ENCODE results near the gene TRNT1. TPM values are rescaled to one million over a fixed set of nuclear protein-coding genes. Genes with fewer than 3 reads are reported as not detected.

Gene TRNT1
- total RNA-seq, 1 donor from 2014 or later: 12.1 TPM

DNA sequence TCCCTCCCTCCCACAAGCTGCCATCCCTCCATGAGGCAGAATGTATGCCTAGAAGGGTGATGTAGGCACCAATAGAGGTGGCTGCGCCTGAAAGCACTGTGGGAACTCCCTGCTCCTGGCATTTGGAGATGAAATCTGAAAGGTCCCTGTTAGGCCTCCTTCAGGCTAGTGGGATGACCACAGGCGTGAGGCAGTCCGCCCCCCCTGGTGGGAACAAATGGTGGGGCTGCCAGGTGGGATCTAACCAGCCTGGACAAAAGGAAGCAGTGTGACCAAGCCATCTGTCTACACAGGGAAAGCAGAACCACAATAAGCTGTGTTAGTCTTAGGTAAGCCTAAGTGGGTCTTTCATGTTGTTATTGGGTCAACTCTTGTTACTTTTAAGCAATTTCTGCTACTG is 41.9 kb upstream of the TRNT1 start:
- Mint-ChIP-seq H3K27me3 (ENCODE audit: unreplicated experiment) (peaks cover 6% of the 10 kb centered on the region), H3K36me3 (ENCODE audit: low read depth, unreplicated experiment) (peaks cover 15% of the 10 kb centered on the region), H3K27ac (ENCODE audit: unreplicated experiment) (no peak overlapping the region), H3K9me3 (ENCODE audit: unreplicated experiment) (peaks cover 45% of the 10 kb centered on the region), H3K4me1 (ENCODE audit: unreplicated experiment) (no peaks in the 10 kb centered on the region), H3K4me3 (ENCODE audit: unreplicated experiment) (no peak overlapping the region)
- TF ChIP-seq, protein P1, sequence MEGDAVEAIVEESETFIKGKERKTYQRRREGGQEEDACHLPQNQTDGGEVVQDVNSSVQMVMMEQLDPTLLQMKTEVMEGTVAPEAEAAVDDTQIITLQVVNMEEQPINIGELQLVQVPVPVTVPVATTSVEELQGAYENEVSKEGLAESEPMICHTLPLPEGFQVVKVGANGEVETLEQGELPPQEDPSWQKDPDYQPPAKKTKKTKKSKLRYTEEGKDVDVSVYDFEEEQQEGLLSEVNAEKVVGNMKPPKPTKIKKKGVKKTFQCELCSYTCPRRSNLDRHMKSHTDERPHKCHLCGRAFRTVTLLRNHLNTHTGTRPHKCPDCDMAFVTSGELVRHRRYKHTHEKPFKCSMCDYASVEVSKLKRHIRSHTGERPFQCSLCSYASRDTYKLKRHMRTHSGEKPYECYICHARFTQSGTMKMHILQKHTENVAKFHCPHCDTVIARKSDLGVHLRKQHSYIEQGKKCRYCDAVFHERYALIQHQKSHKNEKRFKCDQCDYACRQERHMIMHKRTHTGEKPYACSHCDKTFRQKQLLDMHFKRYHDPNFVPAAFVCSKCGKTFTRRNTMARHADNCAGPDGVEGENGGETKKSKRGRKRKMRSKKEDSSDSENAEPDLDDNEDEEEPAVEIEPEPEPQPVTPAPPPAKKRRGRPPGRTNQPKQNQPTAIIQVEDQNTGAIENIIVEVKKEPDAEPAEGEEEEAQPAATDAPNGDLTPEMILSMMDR (IDR thresholded peaks at IDR 0.05; ENCODE audit: unreplicated experiment): no peak
- DNase-seq (ENCODE audit: low spot score): no peak

DNA sequence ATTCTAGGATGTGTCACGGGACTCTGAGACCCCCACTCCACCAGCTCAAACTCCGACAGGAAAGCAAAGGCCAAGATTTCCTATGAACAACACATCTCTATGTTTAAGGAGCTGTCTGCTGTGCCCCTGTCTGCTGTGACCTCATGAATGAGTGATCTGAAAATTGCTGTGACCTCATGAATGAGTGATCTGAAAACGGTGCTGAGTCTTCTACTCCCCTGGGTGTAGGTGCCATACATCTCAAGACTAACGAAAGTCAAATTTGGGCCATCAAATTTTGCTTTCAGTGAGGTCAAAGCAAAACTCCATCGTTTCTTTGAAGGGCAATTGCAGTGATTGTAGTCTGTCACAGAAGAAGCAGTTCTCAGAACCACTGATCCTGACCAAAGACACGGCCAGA is 41.0 kb upstream of the TRNT1 start:
- DNase-seq (ENCODE audit: low spot score): no peak
- peaks cover 15% of the 10 kb centered on the region for H3K36me3 Mint-ChIP-seq (ENCODE audit: low read depth, unreplicated experiment)
- no peak overlapping the region for H3K4me3 Mint-ChIP-seq (ENCODE audit: unreplicated experiment)
- H3K9me3 Mint-ChIP-seq (ENCODE audit: unreplicated experiment): peaks cover 48% of the 10 kb centered on the region
- TF ChIP-seq, protein P1 (IDR thresholded peaks at IDR 0.05; ENCODE audit: unreplicated experiment): no peak
- peaks cover 9% of the 10 kb centered on the region for H3K27me3 Mint-ChIP-seq (ENCODE audit: unreplicated experiment)
- H3K4me1 Mint-ChIP-seq (ENCODE audit: unreplicated experiment): no peaks in the 10 kb centered on the region
- no peak overlapping the region for H3K27ac Mint-ChIP-seq (ENCODE audit: unreplicated experiment)

DNA sequence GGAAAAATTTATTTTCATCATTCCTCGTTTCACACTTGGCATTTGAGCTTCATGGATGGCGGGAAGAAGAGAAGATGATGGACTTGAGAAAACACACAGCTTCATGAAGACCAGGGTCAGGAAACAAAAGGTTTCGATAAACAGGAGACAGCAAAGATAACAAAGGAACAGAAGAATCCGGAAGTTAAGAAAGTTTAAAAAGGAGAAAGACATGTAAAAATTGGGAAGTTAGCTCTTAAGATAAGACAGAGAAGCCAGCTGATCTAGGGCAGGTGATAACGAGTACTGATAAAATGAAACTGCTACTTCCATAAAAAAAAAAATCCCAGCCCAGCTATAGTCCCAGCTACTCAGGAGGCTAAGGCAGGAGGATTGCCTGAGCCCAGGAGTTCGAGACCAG is 40.5 kb upstream of the TRNT1 start:
- Mint-ChIP-seq H3K9me3 (ENCODE audit: unreplicated experiment) (peaks cover 48% of the 10 kb centered on the region), H3K4me1 (ENCODE audit: unreplicated experiment) (no peaks in the 10 kb centered on the region), H3K27ac (ENCODE audit: unreplicated experiment) (no peak overlapping the region), H3K27me3 (ENCODE audit: unreplicated experiment) (peaks cover 11% of the 10 kb centered on the region), H3K4me3 (ENCODE audit: unreplicated experiment) (no peak overlapping the region), H3K36me3 (ENCODE audit: low read depth, unreplicated experiment) (peaks cover 15% of the 10 kb centered on the region)
- TF ChIP-seq, protein P1 (IDR thresholded peaks at IDR 0.05; ENCODE audit: unreplicated experiment): no peak
- no peak for DNase-seq (ENCODE audit: low spot score)

DNA sequence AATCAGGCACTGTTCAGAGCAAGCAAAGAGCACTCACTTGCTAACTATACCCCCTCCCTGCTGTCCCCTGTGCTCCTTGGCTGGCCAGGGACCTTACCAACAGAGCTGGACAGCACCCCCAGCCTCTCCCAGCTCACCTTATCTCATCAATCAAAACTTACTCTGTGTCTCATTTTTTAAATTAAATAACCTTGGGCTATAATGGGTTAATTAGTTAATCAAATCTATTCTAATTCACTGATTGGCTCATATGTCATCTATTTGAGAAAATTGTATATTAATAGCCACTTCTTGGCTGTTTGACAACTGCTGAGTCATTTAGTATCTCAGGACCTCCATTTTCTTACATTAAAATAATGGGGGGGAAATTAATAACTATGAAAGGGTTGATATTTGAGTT is 39.5 kb upstream of the TRNT1 start:
- no peaks in the 10 kb centered on the region for H3K4me1 Mint-ChIP-seq (ENCODE audit: unreplicated experiment)
- H3K27ac Mint-ChIP-seq (ENCODE audit: unreplicated experiment): no peak overlapping the region
- peaks cover 54% of the 10 kb centered on the region for H3K9me3 Mint-ChIP-seq (ENCODE audit: unreplicated experiment)
- H3K27me3 Mint-ChIP-seq (ENCODE audit: unreplicated experiment): peaks cover 12% of the 10 kb centered on the region
- no peak for DNase-seq (ENCODE audit: low spot score)
- peaks cover 15% of the 10 kb centered on the region for H3K36me3 Mint-ChIP-seq (ENCODE audit: low read depth, unreplicated experiment)
- TF ChIP-seq, protein P1 (IDR thresholded peaks at IDR 0.05; ENCODE audit: unreplicated experiment): no peak
- H3K4me3 Mint-ChIP-seq (ENCODE audit: unreplicated experiment): no peak overlapping the region

DNA sequence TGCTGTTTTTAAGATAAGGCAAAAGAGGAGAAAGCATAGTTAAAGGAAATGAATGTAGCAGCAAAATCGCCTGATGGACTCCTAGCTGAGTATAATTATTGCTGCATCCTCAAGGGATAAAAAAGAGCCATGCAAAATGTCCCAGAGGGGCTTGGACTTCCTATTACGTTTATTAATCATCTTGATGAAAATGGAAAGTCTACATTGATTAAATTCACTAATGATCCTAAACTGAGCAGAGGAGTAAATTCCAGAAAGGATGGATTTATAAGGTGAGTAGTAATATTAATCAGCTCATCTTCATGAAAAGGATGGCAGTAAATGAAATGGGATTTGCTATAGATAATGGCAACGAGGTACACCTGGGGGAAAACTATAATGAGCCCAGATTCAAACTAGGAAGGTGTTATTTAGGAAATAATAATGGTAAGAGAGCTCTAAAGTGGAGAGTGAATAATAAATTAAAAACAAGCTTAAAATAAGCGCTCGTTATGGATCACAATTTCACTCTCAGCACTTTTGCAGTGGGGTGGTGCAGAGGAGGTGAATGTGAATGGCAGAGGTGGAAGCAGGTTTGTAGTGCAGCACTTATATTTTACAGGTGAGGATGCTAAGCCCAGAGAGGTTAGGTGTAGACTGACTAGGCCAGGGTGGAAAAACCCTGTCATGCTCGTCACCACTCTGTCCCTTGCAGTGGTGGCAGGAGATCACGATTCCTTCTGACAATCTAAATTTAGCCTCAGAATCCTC is 38.8 kb upstream of the TRNT1 start:
- TF ChIP-seq, protein P1 (IDR thresholded peaks at IDR 0.05; ENCODE audit: unreplicated experiment): no peak
- Mint-ChIP-seq H3K27me3 (ENCODE audit: unreplicated experiment) (peaks cover 12% of the 10 kb centered on the region), H3K4me3 (ENCODE audit: unreplicated experiment) (no peak overlapping the region), H3K4me1 (ENCODE audit: unreplicated experiment) (no peaks in the 10 kb centered on the region), H3K9me3 (ENCODE audit: unreplicated experiment) (peaks cover 54% of the 10 kb centered on the region), H3K27ac (ENCODE audit: unreplicated experiment) (no peak overlapping the region), H3K36me3 (ENCODE audit: low read depth, unreplicated experiment) (peaks cover 15% of the 10 kb centered on the region)
- DNase-seq (ENCODE audit: low spot score): no peak
